Ovary (tissue), 3 donors: ENCODE data around the gene KLRB1.

Experiments
- POLR2A ChIP-seq: fragments of 450-650 bp; IDR thresholded peaks from one replicate; pipeline ENCODE4 v1.6.1; 2017; ENCODE audit warnings: antibody characterized with exemption, mild to moderate bottlenecking, moderate library complexity
- TF ChIP-seq, protein P1 (sequence below), 3 donors: fragments of 450-650 bp in 2 of 3; fragments of 200-600 bp in 1 of 3; IDR thresholded peaks; one replicate each; pipeline versions ENCODE4 v1.5.1 to v1.8.0; 2016 to 2022; ENCODE audit warnings: antibody characterized with exemption in 3 of 3, mild to moderate bottlenecking in 1 of 3
- donor health status: DM: no; HTN: no; CAD: no.

GRCh38 chr12:9646794-9647781, 39.4 kb upstream of the KLRB1 start:
- TF ChIP-seq, protein P1, sequence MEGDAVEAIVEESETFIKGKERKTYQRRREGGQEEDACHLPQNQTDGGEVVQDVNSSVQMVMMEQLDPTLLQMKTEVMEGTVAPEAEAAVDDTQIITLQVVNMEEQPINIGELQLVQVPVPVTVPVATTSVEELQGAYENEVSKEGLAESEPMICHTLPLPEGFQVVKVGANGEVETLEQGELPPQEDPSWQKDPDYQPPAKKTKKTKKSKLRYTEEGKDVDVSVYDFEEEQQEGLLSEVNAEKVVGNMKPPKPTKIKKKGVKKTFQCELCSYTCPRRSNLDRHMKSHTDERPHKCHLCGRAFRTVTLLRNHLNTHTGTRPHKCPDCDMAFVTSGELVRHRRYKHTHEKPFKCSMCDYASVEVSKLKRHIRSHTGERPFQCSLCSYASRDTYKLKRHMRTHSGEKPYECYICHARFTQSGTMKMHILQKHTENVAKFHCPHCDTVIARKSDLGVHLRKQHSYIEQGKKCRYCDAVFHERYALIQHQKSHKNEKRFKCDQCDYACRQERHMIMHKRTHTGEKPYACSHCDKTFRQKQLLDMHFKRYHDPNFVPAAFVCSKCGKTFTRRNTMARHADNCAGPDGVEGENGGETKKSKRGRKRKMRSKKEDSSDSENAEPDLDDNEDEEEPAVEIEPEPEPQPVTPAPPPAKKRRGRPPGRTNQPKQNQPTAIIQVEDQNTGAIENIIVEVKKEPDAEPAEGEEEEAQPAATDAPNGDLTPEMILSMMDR (IDR thresholded peaks at IDR 0.05) = no peak
- TF ChIP-seq POLR2A = no peak
